Omental fat pad (tissue), 4 donors: Measurements from ENCODE around the gene NOD1. TPM values are rescaled to one million over a fixed set of nuclear protein-coding genes. Genes with fewer than 3 reads are reported as not detected.

Experiments
- ATAC-seq: fragments of 150-250 bp; one replicate; pipeline ENCODE4 v1.9.1; 2016; ENCODE audit warnings: mild to moderate bottlenecking, moderate library complexity; ENCODE audit not compliant: low FRiP score
- DNase-seq: peaks from one replicate; pipeline ENCODE4 v3.0.0-alpha.2; 2019; ENCODE audit warnings: low spot score
- CTCF ChIP-seq, 3 donors: fragments of 450-650 bp; IDR thresholded peaks; one replicate each; pipeline ENCODE4 v1.5.1; 2016 to 2017; ENCODE audit warnings: antibody characterized with exemption in 3 of 3, mild to moderate bottlenecking in 3 of 3, moderate library complexity in 2 of 3
- total RNA-seq, 4 donors: library from RNA; depleted of rRNA; stranded (reverse); fragments of >200 nt; gene quantifications; one replicate each; pipeline ENCODE4 v1.1.0, GENCODE V29; 2016

The NOD1 gene
- total RNA-seq, 4 donors from 2014 or later = 18.8 to 48.7 (median 33.3) TPM

GRCh38 chr7:30469303-30469702 lies 9.3 kb downstream of the NOD1 start:
- ATAC-seq (peak; percentile 85), DNase-seq (peak; percentile 77)
- no peak for TF ChIP-seq CTCF (IDR thresholded peaks at IDR 0.05)

GRCh38 chr7:30468791-30469190 lies 9.8 kb downstream of the NOD1 start:
- peak; percentile 54 for ATAC-seq
- no peak for TF ChIP-seq CTCF (IDR thresholded peaks at IDR 0.05)
- DNase-seq = no peak

GRCh38 chr7:30468041-30468440 lies 10.5 kb downstream of the NOD1 start:
- no peak for TF ChIP-seq CTCF (IDR thresholded peaks at IDR 0.05)
- ATAC-seq = no peak
- DNase-seq = no peak

GRCh38 chr7:30467271-30467670 lies 11.3 kb downstream of the NOD1 start:
- TF ChIP-seq CTCF (IDR thresholded peaks at IDR 0.05) = no peak
- ATAC-seq = no peak
- DNase-seq = no peak

GRCh38 chr7:30466266-30466665 lies 12.3 kb downstream of the NOD1 start:
- no peak for ATAC-seq
- TF ChIP-seq CTCF (IDR thresholded peaks at IDR 0.05) = no peak

GRCh38 chr7:30465811-30466180 lies 12.8 kb downstream of the NOD1 start:
- DNase-seq = no peak
- no peak for TF ChIP-seq CTCF (IDR thresholded peaks at IDR 0.05)
- ATAC-seq = no peak

More at GRCh38 chr7:30466266-30466665, 12.3 kb downstream of the NOD1 start:
- no peak for DNase-seq

GRCh38 chr7:30465046-30465810 lies 13.4 kb downstream of the NOD1 start:
- DNase-seq (no peak), ATAC-seq (no peak)
- TF ChIP-seq CTCF (IDR thresholded peaks at IDR 0.05) = no peak
